ENCODE measurements around the gene UTS2R. TPM values are rescaled to one million over a fixed set of nuclear protein-coding genes. Genes with fewer than 3 reads are reported as not detected.

The UTS2R gene
- total RNA-seq, 1 experiment from 2014 or later = not detected

DNA sequence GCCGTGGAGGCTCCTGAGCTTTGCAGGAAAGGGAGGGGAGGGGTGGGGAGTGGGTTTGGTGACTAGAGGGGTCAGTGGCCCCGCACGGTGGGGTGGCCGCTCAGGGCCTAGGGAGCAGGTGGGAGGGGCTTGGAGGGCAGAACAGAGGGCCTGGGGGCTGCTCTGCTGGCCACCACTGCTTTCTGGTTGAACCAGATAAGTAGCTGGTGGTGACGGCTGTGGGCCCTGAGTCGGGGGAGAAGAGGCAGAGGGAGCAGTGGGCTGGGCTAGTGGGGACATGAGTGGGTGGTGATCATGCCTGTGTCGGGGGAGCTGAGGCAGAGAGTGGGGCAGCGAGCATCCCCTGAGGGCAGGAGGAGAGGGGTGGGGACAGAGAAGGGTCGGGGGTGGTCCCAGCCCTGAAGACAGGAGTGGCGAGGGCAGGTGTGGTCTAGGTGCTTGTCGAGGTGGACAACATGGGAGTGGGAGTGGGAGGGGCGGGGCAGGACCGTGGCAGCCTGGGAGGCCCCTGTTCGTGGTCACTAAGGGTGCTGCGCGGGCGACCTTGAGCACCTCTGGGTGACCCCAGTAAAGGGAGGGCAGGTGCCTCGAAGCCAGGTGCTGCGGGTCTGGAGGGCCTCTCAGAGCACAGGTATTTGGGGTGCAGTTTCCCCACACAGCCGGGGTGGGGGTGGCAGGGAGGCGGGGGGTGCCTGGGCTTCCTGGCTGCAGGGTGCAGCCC lies 47.9 kb upstream of the UTS2R start:
- Mint-ChIP-seq H3K27me3 (ENCODE audit: insufficient read depth, unreplicated experiment) (no peaks in the 10 kb centered on the region), H3K4me3 (ENCODE audit: unreplicated experiment) (no peak overlapping the region), H3K27ac (ENCODE audit: low read depth, unreplicated experiment) (no peak overlapping the region), H3K36me3 (ENCODE audit: insufficient read depth, unreplicated experiment) (no peaks in the 10 kb centered on the region), H3K4me1 (ENCODE audit: insufficient read depth, unreplicated experiment) (no peaks in the 10 kb centered on the region), H3K9me3 (ENCODE audit: unreplicated experiment) (no peaks in the 10 kb centered on the region)
- DNase-seq (ENCODE audit: unreplicated experiment) = no peak
- CTCF ChIA-PET = interaction anchor here (0.6 to 1.0 kb wide), 2 partner anchors 111 to 118 kb away, joined by 3 read pairs; no protein-coding TSS in a partner anchor
- intact Hi-C loops (cut with micrococcal nuclease) = loop anchor here (5.0 kb wide), 1 partner anchor 81 kb away; no protein-coding TSS in a partner anchor
- TF ChIP-seq, protein P1, sequence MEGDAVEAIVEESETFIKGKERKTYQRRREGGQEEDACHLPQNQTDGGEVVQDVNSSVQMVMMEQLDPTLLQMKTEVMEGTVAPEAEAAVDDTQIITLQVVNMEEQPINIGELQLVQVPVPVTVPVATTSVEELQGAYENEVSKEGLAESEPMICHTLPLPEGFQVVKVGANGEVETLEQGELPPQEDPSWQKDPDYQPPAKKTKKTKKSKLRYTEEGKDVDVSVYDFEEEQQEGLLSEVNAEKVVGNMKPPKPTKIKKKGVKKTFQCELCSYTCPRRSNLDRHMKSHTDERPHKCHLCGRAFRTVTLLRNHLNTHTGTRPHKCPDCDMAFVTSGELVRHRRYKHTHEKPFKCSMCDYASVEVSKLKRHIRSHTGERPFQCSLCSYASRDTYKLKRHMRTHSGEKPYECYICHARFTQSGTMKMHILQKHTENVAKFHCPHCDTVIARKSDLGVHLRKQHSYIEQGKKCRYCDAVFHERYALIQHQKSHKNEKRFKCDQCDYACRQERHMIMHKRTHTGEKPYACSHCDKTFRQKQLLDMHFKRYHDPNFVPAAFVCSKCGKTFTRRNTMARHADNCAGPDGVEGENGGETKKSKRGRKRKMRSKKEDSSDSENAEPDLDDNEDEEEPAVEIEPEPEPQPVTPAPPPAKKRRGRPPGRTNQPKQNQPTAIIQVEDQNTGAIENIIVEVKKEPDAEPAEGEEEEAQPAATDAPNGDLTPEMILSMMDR (IDR thresholded peaks at IDR 0.05; ENCODE audit: unreplicated experiment) = no peak
- BruUV-seq (replicated peaks) = no TSS peak
- POLR2A ChIA-PET = interaction anchor here (1.4 kb wide), 1 partner anchor 25 kb away, joined by 3 read pairs; no protein-coding TSS in a partner anchor

DNA sequence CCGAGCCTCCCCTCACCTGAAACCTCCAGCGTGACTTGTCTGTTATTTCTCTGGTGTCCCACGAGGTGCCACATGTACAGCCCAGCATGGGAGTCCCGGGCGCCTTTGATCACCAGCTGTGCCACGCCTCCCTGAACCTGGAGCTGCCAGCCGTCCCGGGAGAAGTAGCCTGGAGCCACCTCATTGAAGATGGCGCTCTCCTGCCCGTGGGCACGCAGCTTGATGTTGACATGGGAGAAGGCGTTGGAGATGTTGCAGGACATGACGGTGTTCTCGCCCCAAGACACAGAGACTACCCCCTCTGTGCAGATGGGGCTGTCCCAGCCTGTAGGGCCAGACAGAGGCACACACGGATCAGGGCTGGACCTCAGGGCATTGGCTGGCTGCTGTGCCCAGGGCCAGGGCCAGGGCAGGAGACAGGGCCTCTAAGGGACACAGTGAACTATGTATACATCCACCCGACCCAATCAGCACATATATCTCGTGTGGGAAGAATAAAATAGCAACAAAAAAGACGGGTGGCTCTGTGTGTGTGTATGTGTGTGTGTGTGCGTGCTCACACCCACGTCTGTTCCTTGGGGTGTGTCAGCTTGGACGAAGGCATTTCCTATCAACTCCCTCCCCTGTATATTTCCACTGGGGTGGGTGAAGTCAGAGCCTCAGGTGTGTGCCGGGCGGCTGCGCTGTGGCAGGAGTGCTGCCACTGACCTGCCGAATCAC lies 46.8 kb upstream of the UTS2R start:
- H3K27me3 Mint-ChIP-seq (ENCODE audit: insufficient read depth, unreplicated experiment) = no peaks in the 10 kb centered on the region
- no peaks in the 10 kb centered on the region for H3K4me1 Mint-ChIP-seq (ENCODE audit: insufficient read depth, unreplicated experiment)
- H3K27ac Mint-ChIP-seq (ENCODE audit: low read depth, unreplicated experiment) = no peak overlapping the region
- ChIA-PET CTCF (interaction anchor here (0.7 kb wide), 1 partner anchor 273 kb away, joined by 6 read pairs; no protein-coding TSS in a partner anchor), POLR2A (interaction anchor here (0.6 to 0.7 kb wide), 2 partner anchors 82 to 235 kb away, joined by 3 to 4 read pairs; no protein-coding TSS in a partner anchor)
- TF ChIP-seq, protein P1 (IDR thresholded peaks at IDR 0.05; ENCODE audit: unreplicated experiment) = no peak
- intact Hi-C loops (cut with micrococcal nuclease) = loop anchor here (5.0 kb wide), 1 partner anchor 82 kb away; no protein-coding TSS in a partner anchor
- DNase-seq (ENCODE audit: unreplicated experiment) = no peak
- no peak overlapping the region for H3K4me3 Mint-ChIP-seq (ENCODE audit: unreplicated experiment)
- no peaks in the 10 kb centered on the region for H3K9me3 Mint-ChIP-seq (ENCODE audit: unreplicated experiment)
- H3K36me3 Mint-ChIP-seq (ENCODE audit: insufficient read depth, unreplicated experiment) = no peaks in the 10 kb centered on the region
- no TSS peak for BruUV-seq (replicated peaks)

DNA sequence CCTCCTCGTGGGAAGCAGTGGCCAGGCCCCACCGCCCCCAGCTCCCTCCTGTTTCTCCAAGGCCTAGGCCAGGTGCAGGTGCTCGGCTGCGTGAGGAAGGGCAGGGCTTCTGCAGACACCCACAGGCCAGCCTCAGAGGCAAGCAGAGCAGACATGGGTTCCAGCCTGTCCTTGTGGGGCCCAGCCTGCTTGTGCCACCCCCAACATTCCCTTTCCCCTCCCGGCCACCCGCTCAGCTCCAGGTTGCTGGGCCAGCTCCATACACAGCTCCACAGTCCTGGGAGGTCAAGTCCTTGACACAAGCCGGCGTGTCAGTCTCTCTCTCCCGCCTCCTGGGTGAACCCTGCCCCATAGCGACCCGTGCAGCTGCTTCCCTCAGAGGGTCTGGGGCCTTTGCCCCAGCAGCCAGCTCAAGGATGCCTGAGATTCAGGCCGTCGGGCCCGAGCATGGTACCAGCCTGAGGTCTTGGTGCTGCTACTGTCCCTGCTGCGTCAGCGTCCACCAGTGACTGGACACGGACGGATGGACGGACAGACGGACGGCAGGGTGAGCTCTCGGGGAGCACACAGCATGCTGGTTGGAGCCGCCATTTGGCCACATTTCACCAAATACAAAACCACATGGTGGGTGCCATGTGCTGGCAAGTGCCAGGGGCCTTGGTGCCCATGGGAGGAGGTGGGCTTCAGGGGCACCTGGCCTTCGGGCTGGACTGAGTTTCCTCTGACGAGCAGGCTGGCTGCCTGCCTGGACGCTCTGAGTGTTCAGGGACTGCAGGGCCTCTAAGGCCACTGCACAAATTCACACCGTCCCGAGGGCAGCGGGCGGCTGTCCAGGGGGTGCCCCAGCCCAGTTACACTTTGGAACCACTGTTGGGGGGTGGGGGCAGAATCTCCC lies 46.0 kb upstream of the UTS2R start:
- ChIA-PET POLR2A (interaction anchor here (0.6 kb wide), 1 partner anchor 234 kb away, joined by 4 read pairs; no protein-coding TSS in a partner anchor), CTCF (interaction anchor here (0.6 to 0.7 kb wide), 3 partner anchors 17 to 432 kb away, joined by 3 to 6 read pairs (median 4); no protein-coding TSS in a partner anchor)
- Mint-ChIP-seq H3K4me3 (ENCODE audit: unreplicated experiment) (no peak overlapping the region), H3K27ac (ENCODE audit: low read depth, unreplicated experiment) (no peak overlapping the region), H3K27me3 (ENCODE audit: insufficient read depth, unreplicated experiment) (no peaks in the 10 kb centered on the region), H3K9me3 (ENCODE audit: unreplicated experiment) (no peaks in the 10 kb centered on the region), H3K4me1 (ENCODE audit: insufficient read depth, unreplicated experiment) (no peaks in the 10 kb centered on the region), H3K36me3 (ENCODE audit: insufficient read depth, unreplicated experiment) (no peaks in the 10 kb centered on the region)
- BruUV-seq (replicated peaks) = no TSS peak
- no peak for DNase-seq (ENCODE audit: unreplicated experiment)
- TF ChIP-seq, protein P1 (IDR thresholded peaks at IDR 0.05; ENCODE audit: unreplicated experiment) = no peak
- intact Hi-C loops (cut with micrococcal nuclease) = no loop called here
